Endothelial cell of umbilical vein (primary cell): ENCODE results near the gene PSAPL1.

Source experiments
- POLR2AphosphoS5 ChIP-seq: IDR thresholded peaks from 2 replicates; pipeline ENCODE4 v1.6.1; 2012; ENCODE audit warnings: low read depth, mild to moderate bottlenecking, control low read depth, low read length, moderate library complexity; ENCODE audit not compliant: insufficient read depth
- TF ChIP-seq, protein P1 (sequence below), 2 donors: IDR thresholded peaks; 1 replicate in 1 of 2; 2 replicates in 1 of 2; pipeline ENCODE4 v1.5.1; 2011; ENCODE audit warnings: low read length in 2 of 2, mild to moderate bottlenecking in 2 of 2, moderate library complexity in 2 of 2, control low read depth in 1 of 2, inconsistent platforms in 1 of 2, low read depth in 1 of 2; ENCODE audit not compliant: insufficient read depth in 1 of 2; ENCODE audit errors: extremely low read depth in 1 of 2

DNA sequence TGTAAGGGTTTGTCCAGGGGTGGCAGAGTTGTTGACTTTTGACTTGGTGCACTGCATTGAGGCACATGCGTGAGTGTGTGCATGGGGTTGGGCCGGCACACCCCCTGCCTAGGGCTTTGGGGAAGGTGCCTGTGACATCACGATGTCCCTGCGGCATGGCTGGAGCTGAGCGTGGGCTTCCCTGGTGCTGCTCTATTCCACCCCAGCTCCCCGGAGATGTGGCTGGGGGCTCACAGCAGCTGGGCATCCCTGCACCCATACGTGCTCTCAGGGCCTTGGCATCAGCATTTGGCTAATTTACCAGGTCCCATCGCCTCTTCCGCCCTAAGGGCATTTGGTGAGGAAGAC lies 5.7 kb downstream of the PSAPL1 start:
- TF ChIP-seq, protein P1, sequence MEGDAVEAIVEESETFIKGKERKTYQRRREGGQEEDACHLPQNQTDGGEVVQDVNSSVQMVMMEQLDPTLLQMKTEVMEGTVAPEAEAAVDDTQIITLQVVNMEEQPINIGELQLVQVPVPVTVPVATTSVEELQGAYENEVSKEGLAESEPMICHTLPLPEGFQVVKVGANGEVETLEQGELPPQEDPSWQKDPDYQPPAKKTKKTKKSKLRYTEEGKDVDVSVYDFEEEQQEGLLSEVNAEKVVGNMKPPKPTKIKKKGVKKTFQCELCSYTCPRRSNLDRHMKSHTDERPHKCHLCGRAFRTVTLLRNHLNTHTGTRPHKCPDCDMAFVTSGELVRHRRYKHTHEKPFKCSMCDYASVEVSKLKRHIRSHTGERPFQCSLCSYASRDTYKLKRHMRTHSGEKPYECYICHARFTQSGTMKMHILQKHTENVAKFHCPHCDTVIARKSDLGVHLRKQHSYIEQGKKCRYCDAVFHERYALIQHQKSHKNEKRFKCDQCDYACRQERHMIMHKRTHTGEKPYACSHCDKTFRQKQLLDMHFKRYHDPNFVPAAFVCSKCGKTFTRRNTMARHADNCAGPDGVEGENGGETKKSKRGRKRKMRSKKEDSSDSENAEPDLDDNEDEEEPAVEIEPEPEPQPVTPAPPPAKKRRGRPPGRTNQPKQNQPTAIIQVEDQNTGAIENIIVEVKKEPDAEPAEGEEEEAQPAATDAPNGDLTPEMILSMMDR (IDR thresholded peaks at IDR 0.05; ENCODE audit: extremely low read depth in 1 of 2, insufficient read depth in 1 of 2, low read depth in 1 of 2, low read length in 2 of 2), result no peak
- no peak for TF ChIP-seq POLR2AphosphoS5
